IgD-negative memory B cell (primary cell): ENCODE measurements around the gene IRX6. TPM values are rescaled to one million over a fixed set of nuclear protein-coding genes. Genes with fewer than 3 reads are reported as not detected.

ENCODE experiments used
- H3K27ac Mint-ChIP-seq, 3 donors: one replicate each; pipeline ENCODE4 v1.8.0; 2020 to 2022; ENCODE audit warnings: mild to moderate bottlenecking in 3 of 3, mixed read lengths in 3 of 3, moderate library complexity in 1 of 3
- H3K27me3 Mint-ChIP-seq: one replicate; pipeline ENCODE4 v1.8.0; 2021; ENCODE audit warnings: mixed read lengths
- H3K36me3 Mint-ChIP-seq: one replicate; pipeline ENCODE4 v1.8.0; 2020; ENCODE audit warnings: mild to moderate bottlenecking, mixed read lengths
- H3K4me1 Mint-ChIP-seq, 3 donors: one replicate each; pipeline ENCODE4 v1.8.0; 2020 to 2022; ENCODE audit warnings: mixed read lengths in 3 of 3, mild to moderate bottlenecking in 1 of 3
- H3K4me3 Mint-ChIP-seq, 4 donors: one replicate each; pipeline ENCODE4 v1.8.0; 2020 to 2022; ENCODE audit warnings: mild to moderate bottlenecking in 4 of 4, mixed read lengths in 4 of 4, moderate library complexity in 3 of 4
- H3K9me3 Mint-ChIP-seq, 3 donors: one replicate each; pipeline ENCODE4 v1.8.0; 2020 to 2021; ENCODE audit warnings: mixed read lengths in 3 of 3, mild to moderate bottlenecking in 1 of 3
- polyA plus RNA-seq: library from polyadenylated mRNA; unstranded; fragments of 300-500 nt; fragmentation: Illumina TruSeq; gene quantifications from one replicate; pipeline ENCODE4 v1.2.3, GENCODE V29; 2021

IRX6 gene
- polyA plus RNA-seq = not detected

- Mint-ChIP-seq H3K9me3 (no peaks in the 10 kb centered on the region), H3K36me3 (no peaks in the 10 kb centered on the region), H3K4me3 (peak within 1 kb of the TSS in 1 of 4 donors; percentile 73), H3K27me3 (peaks cover 24% of the 10 kb centered on the region), H3K27ac (no peak within 1 kb of the TSS), H3K4me1 (peaks cover 2 to 4% (median 3%) of the 10 kb centered on the region in 3 donors)
Observed at GRCh38 chr16:55323637-55324271, at the start of gene IRX6. Gene IRX6 (plus strand): TSS chr16:55324203. CDS start chr16:55325092, 889 bp downstream.

GRCh38 chr16:55274391-55274790 is 49.6 kb upstream of the IRX6 start:
- no peak overlapping the region for H3K27ac Mint-ChIP-seq
- H3K4me1 Mint-ChIP-seq = no peaks in the 10 kb centered on the region
- H3K27me3 Mint-ChIP-seq = no peaks in the 10 kb centered on the region
- H3K4me3 Mint-ChIP-seq = no peak overlapping the region
- peaks cover 0 to 2% (median 0%) of the 10 kb centered on the region in 3 donors for H3K9me3 Mint-ChIP-seq
- peaks cover 2% of the 10 kb centered on the region for H3K36me3 Mint-ChIP-seq

GRCh38 chr16:55275167-55275566 is 48.8 kb upstream of the IRX6 start:
- H3K4me3 Mint-ChIP-seq = no peak overlapping the region
- H3K27ac Mint-ChIP-seq = no peak overlapping the region
- peaks cover 2% of the 10 kb centered on the region for H3K36me3 Mint-ChIP-seq
- peaks cover 0 to 2% (median 0%) of the 10 kb centered on the region in 3 donors for H3K9me3 Mint-ChIP-seq
- H3K4me1 Mint-ChIP-seq = no peaks in the 10 kb centered on the region
- no peaks in the 10 kb centered on the region for H3K27me3 Mint-ChIP-seq

GRCh38 chr16:55275869-55276268 is 48.1 kb upstream of the IRX6 start:
- Mint-ChIP-seq H3K27me3 (no peaks in the 10 kb centered on the region), H3K4me1 (no peaks in the 10 kb centered on the region), H3K4me3 (no peak overlapping the region), H3K9me3 (peaks cover 0 to 2% (median 0%) of the 10 kb centered on the region in 3 donors), H3K27ac (no peak overlapping the region), H3K36me3 (peaks cover 2% of the 10 kb centered on the region)

- H3K4me3 Mint-ChIP-seq = no peak overlapping the region
- peaks cover 0 to 2% (median 0%) of the 10 kb centered on the region in 3 donors for H3K9me3 Mint-ChIP-seq
- peaks cover under 1% of the 10 kb centered on the region for H3K27me3 Mint-ChIP-seq
- peaks cover 2% of the 10 kb centered on the region for H3K36me3 Mint-ChIP-seq
- H3K4me1 Mint-ChIP-seq = no peaks in the 10 kb centered on the region
- H3K27ac Mint-ChIP-seq = no peak overlapping the region
Observed at GRCh38 chr16:55277536-55277935, 46.5 kb upstream of the IRX6 start.

- Mint-ChIP-seq H3K4me3 (no peak overlapping the region), H3K4me1 (no peaks in the 10 kb centered on the region), H3K27ac (no peak overlapping the region), H3K36me3 (peaks cover 2% of the 10 kb centered on the region), H3K27me3 (peaks cover 2% of the 10 kb centered on the region), H3K9me3 (peaks cover 0 to 2% (median 0%) of the 10 kb centered on the region in 3 donors)
Observed at GRCh38 chr16:55279598-55279997, 44.4 kb upstream of the IRX6 start.

GRCh38 chr16:55280587-55280986 is 43.4 kb upstream of the IRX6 start:
- Mint-ChIP-seq H3K27ac (no peak overlapping the region), H3K9me3 (peaks cover 0 to 2% (median 0%) of the 10 kb centered on the region in 3 donors), H3K36me3 (no peaks in the 10 kb centered on the region)

GRCh38 chr16:55282441-55282840 is 41.6 kb upstream of the IRX6 start:
- Mint-ChIP-seq H3K4me3 (no peak overlapping the region), H3K27ac (no peak overlapping the region), H3K27me3 (peaks cover 2% of the 10 kb centered on the region), H3K36me3 (no peaks in the 10 kb centered on the region), H3K9me3 (peaks cover 0 to 4% (median 2%) of the 10 kb centered on the region in 3 donors), H3K4me1 (no peaks in the 10 kb centered on the region)

More at GRCh38 chr16:55280587-55280986, 43.4 kb upstream of the IRX6 start:
- H3K4me3 Mint-ChIP-seq = no peak overlapping the region
- peaks cover 2% of the 10 kb centered on the region for H3K27me3 Mint-ChIP-seq
- no peaks in the 10 kb centered on the region for H3K4me1 Mint-ChIP-seq

- H3K4me3 Mint-ChIP-seq = no peak overlapping the region
- peaks cover 2% of the 10 kb centered on the region for H3K27me3 Mint-ChIP-seq
- H3K36me3 Mint-ChIP-seq = no peaks in the 10 kb centered on the region
- H3K9me3 Mint-ChIP-seq = peaks cover 3 to 7% (median 5%) of the 10 kb centered on the region in 3 donors
- H3K27ac Mint-ChIP-seq = no peak overlapping the region
- no peaks in the 10 kb centered on the region for H3K4me1 Mint-ChIP-seq
Observed at GRCh38 chr16:55283812-55284717, 39.9 kb upstream of the IRX6 start.

- no peaks in the 10 kb centered on the region for H3K4me1 Mint-ChIP-seq
- H3K9me3 Mint-ChIP-seq = peaks cover 3 to 7% (median 5%) of the 10 kb centered on the region in 3 donors
- H3K27me3 Mint-ChIP-seq = peaks cover 2% of the 10 kb centered on the region
- no peaks in the 10 kb centered on the region for H3K36me3 Mint-ChIP-seq
- H3K27ac Mint-ChIP-seq = no peak overlapping the region
- H3K4me3 Mint-ChIP-seq = no peak overlapping the region
Observed at GRCh38 chr16:55284718-55285099, 39.3 kb upstream of the IRX6 start.

GRCh38 chr16:55285586-55285985 is 38.4 kb upstream of the IRX6 start:
- H3K4me3 Mint-ChIP-seq = no peak overlapping the region
- no peaks in the 10 kb centered on the region for H3K36me3 Mint-ChIP-seq
- no peak overlapping the region for H3K27ac Mint-ChIP-seq
- peaks cover 3 to 7% (median 5%) of the 10 kb centered on the region in 3 donors for H3K9me3 Mint-ChIP-seq
- H3K4me1 Mint-ChIP-seq = no peaks in the 10 kb centered on the region
- peaks cover 2% of the 10 kb centered on the region for H3K27me3 Mint-ChIP-seq

GRCh38 chr16:55289353-55289752 is 34.6 kb upstream of the IRX6 start:
- Mint-ChIP-seq H3K9me3 (peaks cover 3 to 8% (median 5%) of the 10 kb centered on the region in 3 donors), H3K4me1 (peaks cover 0 to 2% (median 0%) of the 10 kb centered on the region in 3 donors), H3K27ac (no peak overlapping the region), H3K36me3 (no peaks in the 10 kb centered on the region), H3K4me3 (no peak overlapping the region), H3K27me3 (peaks cover 1% of the 10 kb centered on the region)

- H3K4me3 Mint-ChIP-seq = no peak overlapping the region
- H3K27ac Mint-ChIP-seq = no peak overlapping the region
- peaks cover 0 to 2% (median 0%) of the 10 kb centered on the region in 3 donors for H3K4me1 Mint-ChIP-seq
- peaks cover 3 to 8% (median 5%) of the 10 kb centered on the region in 3 donors for H3K9me3 Mint-ChIP-seq
- no peaks in the 10 kb centered on the region for H3K36me3 Mint-ChIP-seq
- H3K27me3 Mint-ChIP-seq = peaks cover 1% of the 10 kb centered on the region
Observed at GRCh38 chr16:55291847-55292246, 32.2 kb upstream of the IRX6 start.

GRCh38 chr16:55292491-55292890 is 31.5 kb upstream of the IRX6 start:
- Mint-ChIP-seq H3K36me3 (no peaks in the 10 kb centered on the region), H3K27ac (no peak overlapping the region), H3K4me3 (no peak overlapping the region), H3K4me1 (peaks cover 0 to 2% (median 0%) of the 10 kb centered on the region in 3 donors), H3K27me3 (peaks cover 1% of the 10 kb centered on the region), H3K9me3 (peaks cover 3 to 5% (median 4%) of the 10 kb centered on the region in 3 donors)

GRCh38 chr16:55294129-55294528 is 29.9 kb upstream of the IRX6 start:
- Mint-ChIP-seq H3K36me3 (no peaks in the 10 kb centered on the region), H3K4me3 (no peak overlapping the region), H3K9me3 (peaks cover 0 to 4% (median 2%) of the 10 kb centered on the region in 3 donors), H3K4me1 (peaks cover 0 to 2% (median 0%) of the 10 kb centered on the region in 3 donors), H3K27ac (no peak overlapping the region), H3K27me3 (peaks cover 1% of the 10 kb centered on the region)
